GM12892 (cell line): ENCODE measurements around the gene TMEM253.

ENCODE experiments used
- POLR2A ChIP-seq: IDR thresholded peaks from 2 replicates; pipeline ENCODE4 v1.6.1; 2011; ENCODE audit warnings: low read depth, low read length, control low read depth
- POLR2AphosphoS5 ChIP-seq: IDR thresholded peaks from 2 replicates; pipeline ENCODE4 v1.6.1; 2011; ENCODE audit warnings: low read depth, low read length, control low read depth

DNA sequence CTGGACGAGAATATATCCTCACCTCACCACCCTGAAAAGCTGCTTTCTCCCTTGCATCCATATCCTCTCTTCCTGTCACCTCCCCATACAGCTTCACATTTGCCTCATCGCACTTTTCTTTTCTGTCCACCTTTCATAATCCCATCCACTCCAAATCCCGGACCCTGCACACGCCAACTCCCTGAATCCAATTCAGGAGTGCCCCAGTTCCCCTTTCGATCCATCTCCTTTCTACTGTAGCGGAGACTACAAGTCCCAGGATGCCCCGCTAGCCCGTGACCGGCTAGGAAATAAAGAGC lies 2.5 kb downstream of the TMEM253 start:
- TF ChIP-seq POLR2A (no peak), POLR2AphosphoS5 (no peak)
